Stimulated activated CD8-positive, alpha-beta memory T cell treated with anti-CD3 and anti-CD28 coated beads, Interleukin-4, amount 100 ng/mL, for 24 hours (primary cell): ENCODE results near the gene CAMTA1.

Experiments used
- DNase-seq: peaks from one replicate; pipeline ENCODE4 v3.0.0-alpha.2; 2020; ENCODE audit warnings: low read depth

CAMTA1 gene

GRCh38 chr1:7198664-7199063 lies 413.4 kb downstream of the CAMTA1 start:
- DNase-seq: no peak

- no peak for DNase-seq
These were observed 414.0 kb downstream of the CAMTA1 start for GRCh38 chr1:7199077-7199779.

GRCh38 chr1:7207875-7208646 lies 422.8 kb downstream of the CAMTA1 start:
- no peak for DNase-seq

- no peak for DNase-seq
These were observed 423.5 kb downstream of the CAMTA1 start for GRCh38 chr1:7208647-7209180.

GRCh38 chr1:7209336-7209735 lies 424.1 kb downstream of the CAMTA1 start:
- no peak for DNase-seq

- peak; percentile 19 for DNase-seq
These were observed 433.1 kb downstream of the CAMTA1 start for GRCh38 chr1:7218210-7218832.

GRCh38 chr1:7219031-7219430 lies 433.8 kb downstream of the CAMTA1 start:
- DNase-seq: no peak

- DNase-seq: no peak
These were observed 434.8 kb downstream of the CAMTA1 start for GRCh38 chr1:7220007-7220406.

- DNase-seq: no peak
These were observed 435.5 kb downstream of the CAMTA1 start for GRCh38 chr1:7220712-7221252.

GRCh38 chr1:7221826-7222694 lies 436.8 kb downstream of the CAMTA1 start:
- no peak for DNase-seq

- no peak for DNase-seq
These were observed 437.4 kb downstream of the CAMTA1 start for GRCh38 chr1:7222695-7223015.

GRCh38 chr1:7223334-7224080 lies 438.3 kb downstream of the CAMTA1 start:
- no peak for DNase-seq

- DNase-seq: no peak
These were observed 438.9 kb downstream of the CAMTA1 start for GRCh38 chr1:7224081-7224534.

- DNase-seq: no peak
These were observed 439.4 kb downstream of the CAMTA1 start for GRCh38 chr1:7224644-7225043.

GRCh38 chr1:7225711-7226505 lies 440.7 kb downstream of the CAMTA1 start:
- DNase-seq: no peak

- DNase-seq: no peak
These were observed 442.4 kb downstream of the CAMTA1 start for GRCh38 chr1:7227654-7228053.

- no peak for DNase-seq
These were observed 443.2 kb downstream of the CAMTA1 start for GRCh38 chr1:7228252-7228961.

GRCh38 chr1:7229186-7229585 lies 443.9 kb downstream of the CAMTA1 start:
- no peak for DNase-seq
